GM23338 (cell line): ENCODE results near the gene TMEM92. TPM values are rescaled to one million over a fixed set of nuclear protein-coding genes. Genes with fewer than 3 reads are reported as not detected.

ENCODE experiments used
- ATAC-seq: fragments of 200-7000 bp; cut with Tn5 transposase; 3 replicates; pipeline ENCODE4 v1.9.1; 2020
- DNase-seq: peaks from one replicate; pipeline ENCODE4 v3.0.0-alpha.2; 2015; ENCODE audit warnings: low spot score
- H2AFZ ChIP-seq: fragments of 200-600 bp; sonication (generic); 2 replicates; pipeline ENCODE4 v1.8.0; 2016; ENCODE audit warnings: antibody characterized with exemption, mild to moderate bottlenecking, moderate library complexity
- H3F3A ChIP-seq: fragments of 200-600 bp; sonication (generic); replicated peaks from 2 replicates; pipeline ENCODE4 v1.8.0; 2017; ENCODE audit warnings: antibody characterized with exemption, mixed run types, low read depth
- H3K27ac ChIP-seq: fragments of 200-600 bp; sonication (generic); 2 replicates; pipeline ENCODE4 v1.6.1; 2016; ENCODE audit warnings: low read depth
- H3K27me3 ChIP-seq: fragments of 200-600 bp; sonication (generic); 2 replicates; pipeline ENCODE4 v1.8.0; 2016; ENCODE audit warnings: mild to moderate bottlenecking, mixed run types, moderate library complexity; ENCODE audit not compliant: insufficient read depth
- H3K36me3 ChIP-seq: fragments of 200-600 bp; sonication (generic); 2 replicates; pipeline ENCODE4 v1.8.0; 2016; ENCODE audit warnings: mild to moderate bottlenecking; ENCODE audit not compliant: insufficient read depth
- H3K4me1 ChIP-seq: fragments of 200-600 bp; sonication (generic); 2 replicates; pipeline ENCODE4 v1.8.0; 2016; ENCODE audit warnings: mild to moderate bottlenecking, moderate library complexity; ENCODE audit not compliant: insufficient read depth
- H3K4me2 ChIP-seq: fragments of 200-600 bp; sonication (generic); 2 replicates; pipeline ENCODE4 v1.7.1; 2017; ENCODE audit warnings: mixed run types
- H3K4me3 ChIP-seq: fragments of 200-600 bp; sonication (generic); 2 replicates; pipeline ENCODE4 v1.6.1; 2016; ENCODE audit warnings: mixed run types
- H3K79me2 ChIP-seq: fragments of 200-600 bp; sonication (generic); replicated peaks from 2 replicates; pipeline ENCODE4 v1.8.0; 2017; ENCODE audit warnings: mild to moderate bottlenecking; ENCODE audit not compliant: insufficient read depth
- H3K9me2 ChIP-seq: fragments of 200-600 bp; sonication (generic); 2 replicates; pipeline ENCODE4 v1.8.0; 2017; ENCODE audit not compliant: insufficient read depth
- H4K20me1 ChIP-seq: fragments of 200-600 bp; sonication (generic); replicated peaks from 2 replicates; pipeline ENCODE4 v1.8.0; 2017; ENCODE audit warnings: mild to moderate bottlenecking; ENCODE audit not compliant: insufficient read depth
- H3K27ac Mint-ChIP-seq: 2 replicates; pipeline ENCODE4 v1.8.0; 2020; ENCODE audit warnings: inconsistent platforms, mild to moderate bottlenecking, moderate library complexity, mixed read lengths
- H3K27me3 Mint-ChIP-seq: 3 replicates; pipeline ENCODE4 v1.8.0; 2022; ENCODE audit warnings: low read depth, mild to moderate bottlenecking, moderate library complexity, mixed read lengths, inconsistent platforms; ENCODE audit not compliant: insufficient read depth, poor library complexity
- H3K36me3 Mint-ChIP-seq: 3 replicates; pipeline ENCODE4 v1.8.0; 2021; ENCODE audit warnings: low read depth, mild to moderate bottlenecking, inconsistent platforms, moderate library complexity, mixed read lengths
- H3K4me1 Mint-ChIP-seq: 3 replicates; pipeline ENCODE4 v1.8.0; 2020; ENCODE audit warnings: mild to moderate bottlenecking, inconsistent platforms, mixed read lengths
- H3K4me3 Mint-ChIP-seq: 3 replicates; pipeline ENCODE4 v1.8.0; 2021; ENCODE audit warnings: moderate library complexity, mild to moderate bottlenecking, inconsistent platforms, mixed read lengths
- H3K9me3 Mint-ChIP-seq: 3 replicates; pipeline ENCODE4 v1.8.0; 2020; ENCODE audit warnings: moderate library complexity, mild to moderate bottlenecking, inconsistent platforms, mixed read lengths
- JUNB ChIP-seq: IDR thresholded peaks from one replicate; pipeline ENCODE4 v1.6.1; 2016; ENCODE audit warnings: antibody characterized with exemption; ENCODE audit not compliant: unreplicated experiment
- NANOG ChIP-seq: IDR thresholded peaks from 2 replicates; pipeline ENCODE4 v1.6.1; 2016; ENCODE audit warnings: antibody characterized with exemption, borderline replicate concordance
- POLR2AphosphoS5 ChIP-seq: IDR thresholded peaks from 2 replicates; pipeline ENCODE4 v1.6.1; 2016; ENCODE audit warnings: antibody characterized with exemption, low read depth
- STAT1 ChIP-seq: IDR thresholded peaks from one replicate; pipeline ENCODE4 v1.6.1; 2016; ENCODE audit warnings: antibody characterized with exemption; ENCODE audit not compliant: unreplicated experiment
- ZNF331 ChIP-seq: fragments of 250-450 bp; sonication (Bioruptor Pico); IDR thresholded peaks from 2 replicates; pipeline ENCODE4 v1.5.0; 2020; ENCODE audit warnings: low read depth, mild to moderate bottlenecking, moderate library complexity
- polyA plus RNA-seq: library from polyadenylated mRNA; unstranded; fragments of >200 nt; fragmentation: Nextera tagmentation; extraction: Ambion mirVana; gene quantifications from 2 replicates; pipeline ENCODE4 v1.2.1, GENCODE V29; 2016
- small RNA-seq: library from RNA; depleted of rRNA; stranded (forward); fragments of <200 nt; gene quantifications from one replicate; pipeline ENCODE3, GENCODE V24; 2014; ENCODE audit warnings: low replicate concordance
- total RNA-seq: library from RNA; depleted of rRNA; stranded (reverse); fragments of >200 nt; shearing (Covaris generic); gene quantifications from 2 replicates; pipeline ENCODE4 v1.2.3, GENCODE V29; 2014; rRNA removed

TMEM92 gene
- total and polyA plus RNA-seq, 2 experiments from 2014 or later, result 9.7 to 18.4 TPM

DNA sequence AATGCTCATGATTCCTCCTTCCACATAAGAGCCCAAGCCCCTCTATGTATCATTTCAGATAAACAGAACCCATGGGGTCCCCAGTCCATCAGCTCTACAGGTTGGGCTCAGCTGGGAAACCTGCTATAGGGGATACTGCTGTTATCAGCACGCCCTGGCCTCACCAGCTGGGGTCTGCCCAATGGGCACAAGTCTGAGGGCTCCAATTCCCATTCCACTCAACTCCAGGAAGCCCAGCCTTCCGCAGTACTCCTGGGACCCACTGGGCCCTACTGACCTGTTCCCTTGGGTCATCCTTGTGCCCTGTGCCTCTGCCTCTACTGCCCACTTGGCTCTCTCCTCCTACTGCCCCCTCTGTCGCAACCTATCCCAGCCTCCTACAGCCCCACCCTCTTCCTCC, 55.5 kb downstream of the TMEM92 start:
- Mint-ChIP-seq H3K27me3 (peaks cover 6% of the 10 kb centered on the region), H3K36me3 (no peaks in the 10 kb centered on the region), H3K9me3 (no peaks in the 10 kb centered on the region; the same call in 2 of the 3 replicates), H3K4me1 (peaks cover 4% of the 10 kb centered on the region), H3K4me3 (no peak overlapping the region), H3K27ac (no peak overlapping the region)
- DNase-seq (no peak), ATAC-seq (no peak)
- Histone ChIP-seq H3K4me2 (no peak overlapping the region), H3F3A (no peaks in the 10 kb centered on the region), H3K9me2 (no peaks in the 10 kb centered on the region), H3K4me3 (no peak overlapping the region), H3K4me1 (no peaks in the 10 kb centered on the region), H2AFZ (no peak overlapping the region), H3K36me3 (no peaks in the 10 kb centered on the region), H3K27me3 (no peaks in the 10 kb centered on the region), H3K79me2 (no peaks in the 10 kb centered on the region), H4K20me1 (no peaks in the 10 kb centered on the region), H3K27ac (no peak overlapping the region)
- TF ChIP-seq NANOG, result no peak
- TF ChIP-seq JUNB, result no peak
- no peak for TF ChIP-seq POLR2AphosphoS5

DNA sequence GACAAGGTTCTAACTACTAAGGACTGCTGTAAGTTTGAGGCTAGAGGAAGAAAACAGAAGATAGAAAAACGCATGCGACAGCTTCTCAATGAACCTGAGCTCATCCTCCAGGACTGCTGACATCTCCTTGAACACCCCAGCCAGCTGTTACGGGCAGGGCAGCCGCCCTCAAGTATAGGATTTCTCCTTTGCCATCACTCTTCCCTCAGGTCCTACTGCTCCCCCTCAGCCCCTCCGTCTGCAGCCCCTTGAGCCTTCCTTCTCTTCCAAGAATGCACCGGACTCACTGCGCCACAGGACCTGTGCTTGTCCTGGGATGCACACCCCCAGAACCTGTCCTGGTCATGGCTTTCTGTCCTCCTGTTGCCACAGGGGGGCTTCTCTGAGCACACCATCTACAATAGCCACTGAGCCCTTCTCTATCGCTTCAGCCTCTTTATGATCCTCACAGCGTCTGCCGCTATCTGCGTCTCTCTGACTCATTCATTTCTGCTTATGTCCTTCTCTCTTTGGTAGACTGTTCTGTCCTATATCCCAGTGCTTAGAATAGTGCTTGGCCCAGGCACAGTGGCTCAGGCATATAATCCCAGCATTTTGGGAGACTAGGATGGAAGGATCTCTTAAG, 56.0 kb downstream of the TMEM92 start:
- no peak overlapping the region for H3K4me3 Mint-ChIP-seq
- Histone ChIP-seq H3K4me2 (no peak overlapping the region), H4K20me1 (no peaks in the 10 kb centered on the region), H3K9me2 (no peaks in the 10 kb centered on the region), H3K27ac (no peak overlapping the region), H3K36me3 (no peaks in the 10 kb centered on the region), H3K27me3 (no peaks in the 10 kb centered on the region), H3K4me3 (no peak overlapping the region), H3K79me2 (no peaks in the 10 kb centered on the region), H2AFZ (no peak overlapping the region), H3K4me1 (no peaks in the 10 kb centered on the region), H3F3A (no peaks in the 10 kb centered on the region)
- no peak for DNase-seq
- H3K27me3 Mint-ChIP-seq, result peaks cover 6% of the 10 kb centered on the region
- H3K27ac Mint-ChIP-seq, result no peak overlapping the region
- peaks cover 4% of the 10 kb centered on the region for H3K4me1 Mint-ChIP-seq
- H3K36me3 Mint-ChIP-seq, result no peaks in the 10 kb centered on the region
- no peak for ATAC-seq
- no peaks in the 10 kb centered on the region; the same call in 2 of the 3 replicates for H3K9me3 Mint-ChIP-seq
- no peak for TF ChIP-seq JUNB
- TF ChIP-seq ZNF331 (CRISPR knock-in tag), result no peak
- no peak for TF ChIP-seq STAT1

Small RNAs within 50 kb of the gene (small RNA-seq; reads per million reads assigned to genes)
- not detected for gene SUMO2P7

Other genes starting within 250 kb of the TMEM92 start
- gene ITGA3, start 218.4 kb upstream of the TMEM92 start, total RNA-seq, result 23.2 and 28.3 TPM in 2 replicates
- 9.6 and 11.0 TPM in 2 replicates for gene ITGA3, start 218.4 kb upstream of the TMEM92 start, polyA plus RNA-seq
- gene PDK2, start 179.1 kb upstream of the TMEM92 start, total RNA-seq, result 11.4 and 15.9 TPM in 2 replicates
- 12.0 and 13.2 TPM in 2 replicates for gene PDK2, start 179.1 kb upstream of the TMEM92 start, polyA plus RNA-seq
- 1.3 and 4.7 TPM in 2 replicates for gene SAMD14, start 144.3 kb upstream of the TMEM92 start, total RNA-seq
- 0.70 and 0.97 TPM in 2 replicates for gene SAMD14, start 144.3 kb upstream of the TMEM92 start, polyA plus RNA-seq
- 10.1 and 10.5 TPM in 2 replicates for gene PPP1R9B, start 123.8 kb upstream of the TMEM92 start, total RNA-seq
- gene PPP1R9B, start 123.8 kb upstream of the TMEM92 start, polyA plus RNA-seq, result 1.9 and 2.1 TPM in 2 replicates
- not detected in 2 replicates for gene SGCA, start 108.5 kb upstream of the TMEM92 start, total RNA-seq
- gene SGCA, start 108.5 kb upstream of the TMEM92 start, polyA plus RNA-seq, result 0.19 TPM in 1 of 2 replicates, not detected in the other
- gene COL1A1, start 72.8 kb upstream of the TMEM92 start, total RNA-seq, result 27.9 and 34.3 TPM in 2 replicates
- 21.2 and 22.4 TPM in 2 replicates for gene COL1A1, start 72.8 kb upstream of the TMEM92 start, polyA plus RNA-seq
- 32.8 and 44.9 TPM in 2 replicates for gene XYLT2, start 71.7 kb downstream of the TMEM92 start, total RNA-seq
- 14.0 and 14.2 TPM in 2 replicates for gene XYLT2, start 71.7 kb downstream of the TMEM92 start, polyA plus RNA-seq
- gene MRPL27, start 98.7 kb downstream of the TMEM92 start, total RNA-seq, result 74.3 and 98.5 TPM in 2 replicates
- gene MRPL27, start 98.7 kb downstream of the TMEM92 start, polyA plus RNA-seq, result 226 and 227 TPM in 2 replicates
- 5.9 and 15.9 TPM in 2 replicates for gene EME1, start 98.8 kb downstream of the TMEM92 start, total RNA-seq
- gene EME1, start 98.8 kb downstream of the TMEM92 start, polyA plus RNA-seq, result 14.4 and 14.7 TPM in 2 replicates
- 109 and 124 TPM in 2 replicates for gene LRRC59, start 123.1 kb downstream of the TMEM92 start, total RNA-seq
- 46.4 and 47.1 TPM in 2 replicates for gene LRRC59, start 123.1 kb downstream of the TMEM92 start, polyA plus RNA-seq
- 12.4 and 12.8 TPM in 2 replicates for gene ACSF2, start 151.8 kb downstream of the TMEM92 start, total RNA-seq
- gene ACSF2, start 151.8 kb downstream of the TMEM92 start, polyA plus RNA-seq, result 6.9 and 7.5 TPM in 2 replicates
- gene CHAD, start 194.4 kb downstream of the TMEM92 start, total RNA-seq, result not detected in 2 replicates
- 0.18 TPM in 1 of 2 replicates, not detected in the other for gene CHAD, start 194.4 kb downstream of the TMEM92 start, polyA plus RNA-seq
- gene RSAD1, start 204.4 kb downstream of the TMEM92 start, total RNA-seq, result 27.5 and 28.7 TPM in 2 replicates
- 16.5 and 18.4 TPM in 2 replicates for gene RSAD1, start 204.4 kb downstream of the TMEM92 start, polyA plus RNA-seq
- gene MYCBPAP, start 234.0 kb downstream of the TMEM92 start, total RNA-seq, result 0.63 and 4.6 TPM in 2 replicates
- 1.7 and 1.8 TPM in 2 replicates for gene MYCBPAP, start 234.0 kb downstream of the TMEM92 start, polyA plus RNA-seq